Skin epidermis (tissue), 12 donors: Measurements from ENCODE around the gene CCDC51.
"Not testable (repeated sequence)": the region's sequence is repeated elsewhere in the genome, so short reads cannot be mapped to it uniquely, and the experiment has no call there.

Experiments used
- H3K27ac ChIP-seq, 21 experiments: fragments of 200-600 bp; sonication (generic) in 11 of 21; one replicate each; pipeline ENCODE4 v1.5.0; 2020; ENCODE audit warnings: mild to moderate bottlenecking in 3 of 21, inconsistent platforms in 2 of 21, moderate library complexity in 2 of 21
- H3K4me3 ChIP-seq, 7 experiments: fragments of 200-600 bp; sonication (generic) in 2 of 7; one replicate each; pipeline ENCODE4 v1.5.0; 2020; ENCODE audit warnings: inconsistent platforms in 2 of 7, mild to moderate bottlenecking in 2 of 7, moderate library complexity in 1 of 7

CCDC51 gene

GRCh38 chr3:48467473-48468267 lies 27.8 kb upstream of the CCDC51 start:
- peak overlapping the region in 20 of 21 experiments; percentile 90 to 100 (median 98) for H3K27ac ChIP-seq
- H3K4me3 ChIP-seq: peak overlapping the region in 6 of 7 experiments; percentile 45 to 60 (median 52)

DNA sequence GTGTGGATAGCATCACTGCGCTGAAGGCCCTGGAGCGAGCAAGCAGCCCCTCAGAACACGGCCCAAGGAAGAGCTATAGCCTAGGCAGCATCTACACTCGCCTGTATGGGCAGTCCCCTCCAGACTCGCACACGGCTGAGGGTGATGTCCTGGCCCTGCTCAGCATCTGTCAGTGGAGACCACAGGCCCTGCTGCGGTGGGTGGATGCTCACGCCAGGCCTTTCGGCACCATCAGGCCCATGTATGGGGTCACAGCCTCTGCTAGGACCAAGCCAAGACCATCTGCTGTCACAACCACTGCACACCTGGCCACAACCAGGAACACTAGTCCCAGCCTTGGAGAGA lies 27.2 kb upstream of the CCDC51 start:
- H3K4me3 ChIP-seq: peak overlapping the region; percentile 45 to 60 (median 52)
- peak overlapping the region; percentile 43 to 100 (median 98) for H3K27ac ChIP-seq

DNA sequence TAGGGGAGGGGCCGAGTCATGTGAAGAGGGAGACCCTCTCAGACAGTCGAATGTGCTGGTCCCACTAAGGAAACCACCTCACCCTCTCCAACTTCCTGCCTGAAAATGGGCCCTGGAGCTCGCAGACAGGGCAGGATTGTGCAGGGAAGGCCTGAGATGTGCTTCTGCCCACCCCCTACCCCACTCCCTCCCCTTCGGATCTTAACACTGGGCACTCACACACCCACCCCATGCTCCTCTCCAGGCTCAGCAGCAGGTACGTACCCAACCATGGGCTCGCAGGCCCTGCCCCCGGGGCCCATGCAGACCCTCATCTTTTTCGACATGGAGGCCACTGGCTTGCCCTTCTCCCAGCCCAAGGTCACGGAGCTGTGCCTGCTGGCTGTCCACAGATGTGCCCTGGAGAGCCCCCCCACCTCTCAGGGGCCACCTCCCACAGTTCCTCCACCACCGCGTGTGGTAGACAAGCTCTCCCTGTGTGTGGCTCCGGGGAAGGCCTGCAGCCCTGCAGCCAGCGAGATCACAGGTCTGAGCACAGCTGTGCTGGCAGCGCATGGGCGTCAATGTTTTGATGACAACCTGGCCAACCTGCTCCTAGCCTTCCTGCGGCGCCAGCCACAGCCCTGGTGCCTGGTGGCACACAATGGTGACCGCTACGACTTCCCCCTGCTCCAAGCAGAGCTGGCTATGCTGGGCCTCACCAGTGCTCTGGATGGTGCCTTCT lies 26.6 kb upstream of the CCDC51 start:
- H3K27ac ChIP-seq: peak overlapping the region; percentile 43 to 100 (median 98)
- peak overlapping the region; percentile 45 to 60 (median 52) for H3K4me3 ChIP-seq

DNA sequence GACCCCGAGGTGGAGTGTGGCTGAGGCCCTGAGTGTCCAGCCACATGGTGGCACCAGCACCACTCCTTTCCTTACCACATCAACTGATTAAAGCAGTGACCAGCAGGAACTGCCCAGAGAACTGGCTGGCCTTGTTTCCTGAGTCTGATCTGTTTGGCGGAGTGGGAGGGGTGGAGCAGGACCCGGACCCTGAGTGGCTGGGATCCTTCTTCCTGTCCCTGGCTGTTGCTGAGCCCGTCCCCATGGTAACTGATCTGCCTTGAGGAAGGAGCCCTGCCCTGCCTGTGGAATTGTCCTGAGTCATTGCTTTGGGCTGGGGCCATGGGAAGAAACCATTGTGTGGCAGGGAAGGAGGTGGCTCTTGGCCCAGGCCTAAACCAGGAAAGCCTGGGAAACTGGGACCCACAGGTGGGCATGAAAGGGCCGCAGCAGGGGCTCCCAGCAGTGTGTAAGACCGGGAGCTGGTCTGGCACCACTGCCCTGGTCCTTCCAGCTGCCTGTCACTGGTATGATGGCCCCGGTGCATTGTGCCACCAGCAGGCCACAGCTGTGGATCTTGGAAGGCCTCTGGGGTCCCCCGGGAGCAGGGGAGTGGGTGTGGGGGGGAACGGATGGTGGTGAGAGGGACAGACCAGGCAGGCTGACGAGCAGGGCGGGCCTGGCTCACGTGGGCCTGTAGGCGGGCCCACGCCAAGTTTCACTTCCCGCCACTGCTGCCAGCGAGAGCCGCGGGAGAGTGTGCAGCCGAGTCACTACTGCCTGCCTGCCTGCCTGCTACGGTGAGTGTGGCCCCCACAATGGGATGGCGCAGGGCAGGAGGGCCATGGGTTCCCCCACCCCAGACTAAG lies 25.8 kb upstream of the CCDC51 start:
- peak overlapping the region; percentile 45 to 60 (median 52) for H3K4me3 ChIP-seq
- H3K27ac ChIP-seq: peak overlapping the region; percentile 85 to 100 (median 98)

- H3K27ac ChIP-seq: peak overlapping the region in 20 of 21 experiments; percentile 90 to 100 (median 98)
- no peak overlapping the region for H3K4me3 ChIP-seq
Observed at GRCh38 chr3:48465237-48465530, 25.3 kb upstream of the CCDC51 start.

GRCh38 chr3:48464713-48465221 lies 24.8 kb upstream of the CCDC51 start:
- Histone ChIP-seq H3K4me3 (no peak overlapping the region), H3K27ac (peak overlapping the region in 19 of 21 experiments; percentile 90 to 100 (median 99))

GRCh38 chr3:48463703-48464102 lies 23.8 kb upstream of the CCDC51 start:
- Histone ChIP-seq H3K27ac (peak overlapping the region in 4 of 21 experiments; percentile 15 to 98 (median 29)), H3K4me3 (no peak overlapping the region)

DNA sequence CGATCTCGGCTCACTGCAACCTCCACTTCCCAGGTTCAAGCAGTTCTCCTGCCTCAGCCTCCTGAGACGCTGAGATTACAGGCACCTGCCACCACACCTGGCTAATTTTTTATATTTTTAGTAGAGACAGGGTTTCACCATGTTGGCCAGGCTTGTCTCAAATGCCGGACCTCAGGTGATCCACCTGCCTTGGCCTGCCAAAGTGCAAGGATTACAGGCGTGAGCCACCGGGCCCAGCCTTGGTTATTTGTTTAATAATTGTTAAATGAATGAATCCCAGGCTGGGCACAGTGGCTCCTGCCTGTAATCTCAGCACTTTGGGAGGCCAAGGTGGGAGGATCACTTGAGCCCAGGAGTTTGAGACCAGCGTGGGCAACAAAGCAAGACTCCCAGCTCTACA lies 21.8 kb upstream of the CCDC51 start:
- not testable (repeated sequence) for H3K4me3 ChIP-seq, H3K27ac ChIP-seq

GRCh38 chr3:48460517-48460902 lies 20.6 kb upstream of the CCDC51 start:
- Histone ChIP-seq H3K27ac (no peak overlapping the region), H3K4me3 (no peak overlapping the region)

DNA sequence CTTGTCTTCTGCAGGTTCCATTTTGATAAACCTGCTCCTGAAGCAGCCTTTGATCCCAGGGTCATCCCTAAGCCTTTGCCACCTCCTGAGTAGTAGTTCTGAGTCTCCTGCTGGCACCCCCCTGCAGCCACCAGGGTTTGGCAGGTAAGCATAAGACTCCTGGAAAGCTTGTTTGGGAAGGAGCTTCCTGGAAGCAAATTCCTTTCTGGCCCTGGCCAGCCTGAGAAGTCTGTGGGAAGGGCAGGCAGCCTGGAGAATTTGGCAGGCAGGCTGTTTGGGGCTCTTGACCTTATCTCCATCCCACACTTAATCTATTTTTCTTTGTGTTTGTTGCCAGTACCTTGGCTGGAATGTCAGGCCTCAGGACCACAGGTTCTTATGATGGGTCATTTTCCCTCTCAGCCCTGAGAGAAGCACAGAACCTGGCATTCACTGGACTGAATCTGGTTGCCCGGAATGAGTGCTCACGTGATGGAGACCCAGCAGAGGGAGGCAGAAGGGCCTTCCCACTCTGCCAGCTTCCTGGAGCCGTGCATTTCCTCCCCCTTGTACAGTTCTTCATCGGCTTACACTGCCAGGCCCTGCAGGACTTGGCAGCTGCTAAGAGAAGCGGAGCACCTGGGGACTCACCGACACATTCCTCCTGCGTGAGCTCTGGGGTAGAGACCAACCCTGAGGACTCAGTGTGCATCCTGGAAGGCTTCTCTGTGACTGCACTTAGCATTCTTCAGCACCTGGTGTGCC lies 20.0 kb upstream of the CCDC51 start:
- H3K4me3 ChIP-seq: no peak overlapping the region

DNA sequence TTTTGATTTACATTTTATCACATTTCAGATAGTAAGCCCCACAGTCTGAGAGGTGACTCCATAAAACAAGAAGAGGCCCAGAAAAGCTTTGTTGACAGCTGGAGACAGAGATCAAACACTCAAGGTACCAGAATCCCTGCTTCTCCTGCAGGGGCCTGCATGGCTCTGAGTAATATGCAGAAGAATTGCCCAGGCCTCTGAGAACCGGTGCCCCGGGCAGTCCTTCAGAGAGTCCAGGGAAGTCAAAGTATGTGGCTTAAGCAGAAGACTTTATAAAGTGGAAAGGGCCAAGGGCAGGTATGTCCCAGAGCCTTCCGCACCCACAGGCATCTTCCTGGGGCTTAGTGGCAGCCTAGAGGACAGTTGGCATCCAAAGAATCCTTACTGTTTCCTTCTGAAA lies 19.4 kb upstream of the CCDC51 start:
- no peak overlapping the region for H3K27ac ChIP-seq
- no peak overlapping the region for H3K4me3 ChIP-seq

More for the DNA sequence above, 20.0 kb upstream of the CCDC51 start:
- H3K27ac ChIP-seq: no peak overlapping the region

GRCh38 chr3:48456456-48456855 lies 16.5 kb upstream of the CCDC51 start:
- H3K27ac ChIP-seq: no peak overlapping the region

GRCh38 chr3:48451270-48451669 lies 11.4 kb upstream of the CCDC51 start:
- no peak overlapping the region for H3K27ac ChIP-seq
- H3K4me3 ChIP-seq: no peak overlapping the region

More at GRCh38 chr3:48456456-48456855, 16.5 kb upstream of the CCDC51 start:
- no peak overlapping the region for H3K4me3 ChIP-seq

DNA sequence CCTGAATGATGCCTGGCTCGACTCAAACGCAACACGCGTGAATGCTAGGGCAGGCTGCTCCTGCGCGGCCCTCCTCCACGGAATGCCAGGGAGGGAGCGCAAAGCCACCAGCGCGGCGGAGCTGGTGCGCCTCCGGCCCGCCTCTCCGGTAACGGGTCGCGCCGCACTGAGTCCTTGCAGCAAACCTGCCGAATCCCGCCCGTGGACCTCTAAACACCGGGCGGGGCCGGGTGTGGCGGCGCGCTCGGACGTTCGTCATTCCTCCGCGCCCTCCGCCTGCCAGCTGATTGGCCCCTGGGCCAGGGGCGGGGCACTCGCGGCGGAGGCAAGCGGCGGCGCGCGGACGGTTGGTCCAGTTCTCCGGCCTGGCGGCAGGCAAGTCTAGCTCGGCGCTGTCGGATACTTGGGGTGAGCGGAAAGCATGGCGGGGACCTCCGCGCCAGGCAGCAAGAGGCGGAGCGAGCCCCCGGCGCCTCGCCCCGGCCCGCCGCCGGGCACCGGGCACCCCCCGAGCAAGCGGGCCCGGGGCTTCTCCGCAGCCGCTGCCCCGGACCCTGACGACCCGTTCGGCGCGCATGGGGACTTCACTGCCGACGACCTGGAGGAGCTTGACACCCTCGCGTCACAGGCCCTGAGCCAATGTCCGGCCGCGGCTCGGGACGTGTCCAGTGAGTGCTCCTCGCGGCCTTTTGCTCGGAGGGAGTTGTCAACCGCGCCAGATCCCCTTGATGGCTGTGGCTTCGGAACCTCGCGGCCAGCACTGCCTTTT lies 6.7 kb upstream of the CCDC51 start, which contains the start of gene ATRIP:
Gene ATRIP (plus strand): TSS at position 313 of the 769 bp plus-strand sequence. CDS start 109 bp downstream, at position 422.
- Histone ChIP-seq H3K27ac (peak within 1 kb of the TSS; percentile 49 to 98 (median 89)), H3K4me3 (peak within 1 kb of the TSS; percentile 58 to 93 (median 79))

DNA sequence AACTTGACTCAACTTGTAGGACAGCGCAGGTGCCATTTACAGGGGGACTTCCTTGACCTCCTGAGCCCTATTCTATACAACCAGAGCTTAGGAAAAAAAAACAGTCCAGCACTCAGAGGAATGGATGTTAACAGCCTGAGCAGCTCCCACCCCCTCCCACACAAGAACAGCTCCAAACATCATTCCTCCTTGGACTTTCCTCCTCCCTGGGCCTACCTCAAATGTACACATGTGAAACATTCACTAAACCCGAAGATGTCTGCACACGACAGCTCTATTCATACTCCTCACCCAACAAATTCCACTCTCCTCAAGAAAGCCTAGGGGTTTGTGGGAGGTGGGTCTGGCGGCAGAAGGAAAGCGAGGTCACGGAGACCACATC lies 6.1 kb upstream of the CCDC51 start:
- peak overlapping the region in 20 of 21 experiments; percentile 49 to 98 (median 89) for H3K27ac ChIP-seq
- peak overlapping the region; percentile 58 to 93 (median 79) for H3K4me3 ChIP-seq

DNA sequence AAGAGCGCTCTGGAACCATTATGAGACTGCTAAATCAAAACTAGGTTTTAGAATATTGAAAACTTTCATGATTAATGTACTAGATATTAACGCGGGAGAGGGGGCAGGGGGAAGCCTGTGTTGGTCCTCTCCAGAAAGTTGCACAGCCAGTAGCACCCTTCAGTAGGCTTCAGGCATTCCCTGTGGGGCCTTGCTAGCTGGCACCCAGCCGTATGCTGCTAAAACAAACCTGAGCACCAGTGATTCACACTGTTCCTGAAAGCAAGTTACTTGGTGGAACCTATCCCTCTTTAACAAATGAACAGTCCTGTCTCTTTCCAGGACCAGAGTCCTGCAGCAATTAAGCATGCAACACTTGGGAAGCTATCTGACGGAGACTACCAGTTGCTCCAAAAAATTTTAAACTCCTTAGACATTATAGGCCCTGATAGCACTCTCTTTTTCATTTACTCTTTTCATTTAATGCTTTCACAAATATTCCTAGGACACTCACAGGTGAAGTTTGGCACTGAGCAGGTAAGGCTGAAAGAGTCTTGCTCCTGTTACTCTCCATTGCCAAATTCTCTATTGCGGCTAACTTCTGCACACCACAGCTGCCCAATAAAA lies 5.5 kb upstream of the CCDC51 start:
- H3K27ac ChIP-seq: peak overlapping the region in 2 of 21 experiments; percentile 92 to 98
- H3K4me3 ChIP-seq: no peak overlapping the region

- Histone ChIP-seq H3K4me3 (peak overlapping the region in 1 of 7 experiments; percentile 88), H3K27ac (peak overlapping the region in 1 of 21 experiments; percentile 88)
Observed at GRCh38 chr3:48441940-48442339, 2.0 kb upstream of the CCDC51 start.

GRCh38 chr3:48440590-48440958 lies 655 bp upstream of the CCDC51 start:
- peak overlapping the region; percentile 88 to 97 (median 93) for H3K27ac ChIP-seq

More at GRCh38 chr3:48440590-48440958, 655 bp upstream of the CCDC51 start:
- H3K4me3 ChIP-seq: peak overlapping the region; percentile 74 to 89 (median 80)
